T-helper 1 cell treated with Interleukin-12 subunit alpha and Interleukin-12 subunit beta and Interleukin-4 antibody, amounts not matched to agents 30 ng/mL and 1 ng/mL, for 36 hours (primary cell): ENCODE measurements around the gene BRD3. TPM values are rescaled to one million over a fixed set of nuclear protein-coding genes. Genes with fewer than 3 reads are reported as not detected.

Experiments
- intact Hi-C: fragments of 100-400 bp; cut with micrococcal nuclease; formaldehyde crosslinking; loops from one replicate; pipeline ENCODE4 v1.15.1; 2024
- total RNA-seq: library from RNA; stranded (reverse); gene quantifications from 2 replicates; pipeline ENCODE4 v1.2.3, GENCODE V29; 2022

BRD3 gene
- total RNA-seq, 1 donor from 2014 or later: 26.3 TPM

DNA sequence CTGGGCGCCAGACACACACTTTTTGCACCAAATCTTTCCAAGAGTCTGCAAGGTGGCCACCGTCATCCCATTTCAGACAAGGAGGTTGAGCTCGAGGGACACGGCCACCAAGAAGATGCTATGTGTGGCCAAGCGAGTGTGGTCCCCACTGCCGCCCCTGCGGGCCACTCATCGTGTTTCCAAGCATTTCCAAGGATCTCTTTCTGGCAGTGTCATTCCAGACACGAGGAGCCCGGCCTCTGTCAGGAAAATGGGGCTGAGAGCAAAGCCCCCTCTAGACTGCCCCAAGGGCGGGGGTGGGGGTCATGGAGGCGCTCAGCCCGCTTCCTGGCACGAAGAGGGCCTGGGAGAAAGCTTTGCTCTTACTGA is 86.3 kb downstream of the BRD3 start:
- intact Hi-C loops: no loop called here

DNA sequence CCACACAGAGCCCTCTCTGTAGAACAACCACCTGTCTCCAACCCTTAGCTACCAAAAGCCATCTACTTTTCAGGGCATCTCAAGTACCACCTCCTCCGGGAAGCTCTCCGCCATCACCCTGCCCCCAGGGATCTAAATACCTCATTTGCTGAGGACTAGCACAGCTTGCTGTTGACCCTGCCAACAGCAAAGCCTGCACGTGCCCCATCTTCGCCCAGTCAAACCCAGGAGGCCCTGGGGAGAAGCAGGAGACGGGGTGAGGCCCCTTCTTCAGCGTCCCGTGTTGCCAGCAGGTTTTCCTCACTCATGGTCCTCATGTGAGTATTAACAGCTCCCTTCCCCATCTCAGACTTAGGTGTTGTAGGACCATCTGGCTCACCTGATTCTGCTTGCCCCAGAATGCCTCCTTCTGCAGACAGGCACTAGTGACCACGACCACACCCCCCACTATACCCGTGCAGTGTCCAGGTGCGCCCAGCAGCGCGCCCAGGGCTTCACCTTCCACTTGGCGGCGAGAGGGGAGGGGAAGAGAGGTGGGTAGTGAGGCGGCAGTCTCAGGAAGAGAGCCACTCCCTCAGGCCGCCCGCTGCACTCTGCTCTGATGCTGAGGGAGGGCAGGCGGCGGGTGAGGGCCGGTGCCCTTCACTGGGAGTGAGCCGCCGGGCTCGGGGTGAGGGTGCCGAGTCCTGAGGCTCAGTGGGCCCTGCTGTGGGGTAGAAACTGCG is 86.8 kb downstream of the BRD3 start:
- intact Hi-C loops: no loop called here

Other genes starting within 250 kb of the BRD3 start
- 3.1 and 3.9 TPM in 2 replicates for gene VAV2, start 75.7 kb downstream of the BRD3 start, total RNA-seq
- 12.4 and 14.4 TPM in 2 replicates for gene BRD3OS, start 42.5 kb downstream of the BRD3 start, total RNA-seq
- 37.2 and 42.2 TPM in 2 replicates for gene WDR5, start 68.1 kb upstream of the BRD3 start, total RNA-seq
- gene RNU6ATAC, start 96.5 kb upstream of the BRD3 start, total RNA-seq: 29.4 and 43.3 TPM in 2 replicates